HL-60 (cell line): ENCODE measurements around the gene DNAJC12.

Source experiments
- DNase-seq, 2 experiments: peaks; one replicate each; pipeline ENCODE4 v3.0.0-alpha.2; 2010 to 2020; ENCODE audit warnings: low read depth in 1 of 2, low spot score in 1 of 2
- H3K27ac ChIP-seq: fragments of 250-450 bp; sonication (Bioruptor Pico); replicated peaks from 2 replicates; pipeline ENCODE4 v1.5.1; 2020; ENCODE audit warnings: mild to moderate bottlenecking, moderate library complexity
- H3K27me3 ChIP-seq: fragments of 250-450 bp; sonication (Bioruptor Pico); 2 replicates; pipeline ENCODE4 v1.5.1; 2021; ENCODE audit warnings: mild to moderate bottlenecking, moderate library complexity; ENCODE audit not compliant: insufficient read depth, poor library complexity, severe bottlenecking
- H3K4me3 ChIP-seq: replicated peaks from 2 replicates; pipeline ENCODE4 v1.5.1; 2011; ENCODE audit warnings: mild to moderate bottlenecking, control low read depth, low read length; ENCODE audit not compliant: insufficient read depth
- CTCF ChIP-seq: IDR thresholded peaks from one replicate; pipeline ENCODE4 v1.5.1; 2011; ENCODE audit warnings: low read length, control low read depth, inconsistent platforms; ENCODE audit not compliant: insufficient read depth
- GABPA ChIP-seq: IDR thresholded peaks from 2 replicates; pipeline ENCODE4 v1.6.1; 2012; ENCODE audit warnings: low read depth
- POLR2AphosphoS5 ChIP-seq: IDR thresholded peaks from 2 replicates; pipeline ENCODE4 v1.6.1; 2012; ENCODE audit warnings: low read depth
- SPI1 ChIP-seq: IDR thresholded peaks from 2 replicates; pipeline ENCODE4 v1.6.1; 2012; ENCODE audit warnings: low read depth, mild to moderate bottlenecking, borderline replicate concordance
- TF ChIP-seq, protein P1 (sequence below): IDR thresholded peaks from 2 replicates; pipeline ENCODE4 v1.6.1; 2012; ENCODE audit warnings: low read depth; ENCODE audit not compliant: insufficient replicate concordance

DNAJC12 gene

DNA sequence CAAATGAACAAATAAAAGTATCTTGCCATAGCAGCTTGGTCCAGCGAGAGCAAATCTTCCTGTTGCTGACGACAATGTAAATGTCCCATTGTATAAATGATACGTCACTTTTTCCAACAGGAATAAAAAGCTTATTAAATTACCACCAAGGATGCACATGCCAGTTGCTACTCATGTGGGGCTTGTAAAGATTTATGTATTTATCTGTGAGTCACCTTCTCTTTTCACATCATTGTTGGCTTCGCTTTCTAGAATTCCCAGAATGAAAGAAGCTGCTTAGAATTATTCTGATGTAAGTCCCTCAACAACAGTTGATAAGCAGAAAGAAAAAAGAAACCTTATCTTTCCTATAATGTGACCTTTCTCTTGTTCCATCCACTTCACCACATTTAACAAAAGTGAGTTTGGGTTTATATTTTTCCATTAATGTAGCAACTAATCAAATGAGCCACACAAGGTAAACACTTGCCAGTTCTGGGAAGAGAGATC is 22.4 kb downstream of the DNAJC12 start:
- H3K27ac ChIP-seq, result no peak overlapping the region
- no peaks in the 10 kb centered on the region for H3K27me3 ChIP-seq
- no peak overlapping the region for H3K4me3 ChIP-seq
- no peak for DNase-seq
- TF ChIP-seq, protein P1, sequence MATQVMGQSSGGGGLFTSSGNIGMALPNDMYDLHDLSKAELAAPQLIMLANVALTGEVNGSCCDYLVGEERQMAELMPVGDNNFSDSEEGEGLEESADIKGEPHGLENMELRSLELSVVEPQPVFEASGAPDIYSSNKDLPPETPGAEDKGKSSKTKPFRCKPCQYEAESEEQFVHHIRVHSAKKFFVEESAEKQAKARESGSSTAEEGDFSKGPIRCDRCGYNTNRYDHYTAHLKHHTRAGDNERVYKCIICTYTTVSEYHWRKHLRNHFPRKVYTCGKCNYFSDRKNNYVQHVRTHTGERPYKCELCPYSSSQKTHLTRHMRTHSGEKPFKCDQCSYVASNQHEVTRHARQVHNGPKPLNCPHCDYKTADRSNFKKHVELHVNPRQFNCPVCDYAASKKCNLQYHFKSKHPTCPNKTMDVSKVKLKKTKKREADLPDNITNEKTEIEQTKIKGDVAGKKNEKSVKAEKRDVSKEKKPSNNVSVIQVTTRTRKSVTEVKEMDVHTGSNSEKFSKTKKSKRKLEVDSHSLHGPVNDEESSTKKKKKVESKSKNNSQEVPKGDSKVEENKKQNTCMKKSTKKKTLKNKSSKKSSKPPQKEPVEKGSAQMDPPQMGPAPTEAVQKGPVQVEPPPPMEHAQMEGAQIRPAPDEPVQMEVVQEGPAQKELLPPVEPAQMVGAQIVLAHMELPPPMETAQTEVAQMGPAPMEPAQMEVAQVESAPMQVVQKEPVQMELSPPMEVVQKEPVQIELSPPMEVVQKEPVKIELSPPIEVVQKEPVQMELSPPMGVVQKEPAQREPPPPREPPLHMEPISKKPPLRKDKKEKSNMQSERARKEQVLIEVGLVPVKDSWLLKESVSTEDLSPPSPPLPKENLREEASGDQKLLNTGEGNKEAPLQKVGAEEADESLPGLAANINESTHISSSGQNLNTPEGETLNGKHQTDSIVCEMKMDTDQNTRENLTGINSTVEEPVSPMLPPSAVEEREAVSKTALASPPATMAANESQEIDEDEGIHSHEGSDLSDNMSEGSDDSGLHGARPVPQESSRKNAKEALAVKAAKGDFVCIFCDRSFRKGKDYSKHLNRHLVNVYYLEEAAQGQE, result no peak
- TF ChIP-seq POLR2AphosphoS5 (no peak), CTCF (no peak), SPI1 (no peak), GABPA (no peak)

DNA sequence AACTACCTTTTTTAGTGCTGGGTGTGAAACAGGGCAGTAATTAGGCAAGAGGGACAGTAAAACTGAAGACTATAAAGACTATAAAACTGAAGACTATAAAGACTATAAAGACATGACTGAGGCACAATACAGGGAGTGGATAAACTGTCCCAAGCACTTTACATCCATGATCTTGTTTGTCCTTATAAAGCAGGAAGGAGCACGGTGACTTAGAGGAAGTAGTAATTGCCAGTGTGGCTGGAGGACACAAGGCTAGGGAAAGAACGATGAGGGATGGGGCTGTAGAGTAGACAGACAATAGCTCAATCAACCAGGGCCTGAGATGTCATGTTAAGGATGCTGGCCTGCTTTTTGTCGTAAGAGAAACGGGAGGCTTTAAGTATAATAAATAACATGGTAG is 26.0 kb downstream of the DNAJC12 start:
- TF ChIP-seq SPI1, result no peak
- no peak for TF ChIP-seq POLR2AphosphoS5
- no peak for TF ChIP-seq CTCF
- TF ChIP-seq GABPA, result no peak
- TF ChIP-seq, protein P1, result no peak
- H3K27ac ChIP-seq, result no peak overlapping the region
- H3K4me3 ChIP-seq, result no peak overlapping the region
- no peak for DNase-seq
- no peaks in the 10 kb centered on the region for H3K27me3 ChIP-seq

DNA sequence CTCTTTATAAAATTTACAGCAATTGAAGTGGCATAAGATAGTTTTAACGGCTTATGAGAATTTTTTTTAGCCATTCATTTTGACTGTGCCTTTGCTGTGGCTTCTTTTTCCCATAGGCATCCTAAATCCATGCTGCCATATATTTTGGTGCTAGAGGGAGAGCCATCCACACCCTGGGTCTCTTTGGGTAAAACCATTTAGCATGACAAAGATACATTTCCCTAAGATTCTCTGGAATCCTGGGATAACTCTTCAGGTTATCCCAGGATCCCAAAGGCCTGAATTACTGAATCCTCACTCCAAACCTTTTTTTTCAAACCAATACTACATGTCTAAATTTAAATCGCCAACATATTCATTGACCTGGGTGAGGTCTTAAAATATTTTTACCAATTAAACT is 28.9 kb downstream of the DNAJC12 start:
- TF ChIP-seq POLR2AphosphoS5 (no peak), GABPA (no peak), CTCF (no peak), SPI1 (no peak)
- TF ChIP-seq, protein P1, result no peak
- Histone ChIP-seq H3K27me3 (no peaks in the 10 kb centered on the region), H3K4me3 (no peak overlapping the region), H3K27ac (no peak overlapping the region)
- DNase-seq, result no peak
